AG04450 (cell line): Measurements from ENCODE around the gene DPPA3. TPM values are rescaled to one million over a fixed set of nuclear protein-coding genes. Genes with fewer than 3 reads are reported as not detected.

Experiments used
- CTCF ChIA-PET: fragments of 300-600, 350-600 bp; formaldehyde crosslinking; extraction: SDS; loops from one replicate; lab custom pipeline; 2022; ENCODE audit warnings: antibody characterized with exemption, inconsistent platforms; lab: Charles Lee
- POLR2A ChIA-PET: fragments of 350-600 bp; formaldehyde crosslinking; extraction: SDS; loops from one replicate; lab custom pipeline; 2021; ENCODE audit warnings: antibody characterized with exemption, inconsistent platforms; lab: Yijun Ruan, JAX
- DNase-seq: peaks from one replicate; pipeline ENCODE4 v3.0.0-alpha.2; 2011; ENCODE audit warnings: low read depth, low spot score
- H3K27ac ChIP-seq: one replicate; pipeline ENCODE4 v1.5.1; 2012; ENCODE audit warnings: low read depth, low read length, control low read depth
- H3K27me3 ChIP-seq: one replicate; pipeline ENCODE4 v1.6.0; 2012; ENCODE audit warnings: low read length; ENCODE audit not compliant: control insufficient read depth, insufficient read depth
- H3K4me3 ChIP-seq: 2 replicates; pipeline ENCODE4 v1.5.1; 2011; ENCODE audit warnings: mild to moderate bottlenecking, low read depth, low read length, control low read depth
- H3K9me3 ChIP-seq: 2 replicates; pipeline ENCODE4 v1.5.1; 2012; ENCODE audit warnings: low read length; ENCODE audit not compliant: control insufficient read depth, insufficient read depth
- polyA plus RNA-seq: library from polyadenylated mRNA; depleted of rRNA; stranded (reverse); fragments of >200 nt; gene quantifications from 2 replicates; pipeline ENCODE4 v1.2.3, GENCODE V29; 2011; rRNA removed
- TF ChIP-seq, protein P1 (sequence below): IDR thresholded peaks from 2 replicates; pipeline ENCODE4 v1.5.1; 2011; ENCODE audit warnings: low read depth, low read length, control low read depth, inconsistent platforms

Gene DPPA3
- polyA plus RNA-seq, 1 experiment = not detected

DNA sequence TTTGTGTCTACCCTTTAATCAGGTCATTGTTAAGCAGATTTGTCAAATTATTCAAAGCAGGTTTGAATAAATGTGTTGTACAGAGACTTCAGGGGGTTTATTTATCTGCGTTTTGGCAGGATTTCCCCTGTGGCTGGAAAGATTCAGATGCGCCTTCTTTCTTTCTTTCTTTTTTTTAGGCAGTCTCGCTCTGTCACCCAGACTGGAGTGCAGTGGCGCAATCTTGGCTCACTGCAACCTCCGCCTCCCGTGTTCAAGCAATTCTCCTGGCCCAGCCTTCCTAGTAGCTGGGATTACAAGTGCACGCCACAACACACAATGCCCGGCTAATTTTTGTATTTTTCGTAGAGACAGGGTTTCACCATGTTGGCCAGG is 47.5 kb downstream of the DPPA3 start:
- TF ChIP-seq, protein P1, sequence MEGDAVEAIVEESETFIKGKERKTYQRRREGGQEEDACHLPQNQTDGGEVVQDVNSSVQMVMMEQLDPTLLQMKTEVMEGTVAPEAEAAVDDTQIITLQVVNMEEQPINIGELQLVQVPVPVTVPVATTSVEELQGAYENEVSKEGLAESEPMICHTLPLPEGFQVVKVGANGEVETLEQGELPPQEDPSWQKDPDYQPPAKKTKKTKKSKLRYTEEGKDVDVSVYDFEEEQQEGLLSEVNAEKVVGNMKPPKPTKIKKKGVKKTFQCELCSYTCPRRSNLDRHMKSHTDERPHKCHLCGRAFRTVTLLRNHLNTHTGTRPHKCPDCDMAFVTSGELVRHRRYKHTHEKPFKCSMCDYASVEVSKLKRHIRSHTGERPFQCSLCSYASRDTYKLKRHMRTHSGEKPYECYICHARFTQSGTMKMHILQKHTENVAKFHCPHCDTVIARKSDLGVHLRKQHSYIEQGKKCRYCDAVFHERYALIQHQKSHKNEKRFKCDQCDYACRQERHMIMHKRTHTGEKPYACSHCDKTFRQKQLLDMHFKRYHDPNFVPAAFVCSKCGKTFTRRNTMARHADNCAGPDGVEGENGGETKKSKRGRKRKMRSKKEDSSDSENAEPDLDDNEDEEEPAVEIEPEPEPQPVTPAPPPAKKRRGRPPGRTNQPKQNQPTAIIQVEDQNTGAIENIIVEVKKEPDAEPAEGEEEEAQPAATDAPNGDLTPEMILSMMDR = no peak
- Histone ChIP-seq H3K27ac (no peak overlapping the region), H3K27me3 (no peaks in the 10 kb centered on the region), H3K4me3 (no peak overlapping the region), H3K9me3 (peaks cover 33% of the 10 kb centered on the region)
- CTCF ChIA-PET = no interaction called here
- DNase-seq = no peak
- POLR2A ChIA-PET = no interaction called here

Other genes with a start within 250 kb of the DPPA3 start
- gene CD163, start 207.7 kb upstream of the DPPA3 start, polyA plus RNA-seq = not detected in 2 replicates
- not detected in 2 replicates for gene APOBEC1, start 45.5 kb upstream of the DPPA3 start, polyA plus RNA-seq
- gene GDF3, start 15.7 kb upstream of the DPPA3 start, polyA plus RNA-seq = not detected in 2 replicates
- not detected in 2 replicates for gene CLEC4C, start 35.9 kb downstream of the DPPA3 start, polyA plus RNA-seq
- not detected in 2 replicates for gene NANOGNB, start 53.8 kb downstream of the DPPA3 start, polyA plus RNA-seq
- 0.01 TPM in 1 of 2 replicates, not detected in the other for gene NANOG, start 78.0 kb downstream of the DPPA3 start, polyA plus RNA-seq
- gene SLC2A14, start 161.5 kb downstream of the DPPA3 start, polyA plus RNA-seq = 0.12 and 0.17 TPM in 2 replicates
- 57.7 and 58.5 TPM in 2 replicates for gene SLC2A3, start 224.8 kb downstream of the DPPA3 start, polyA plus RNA-seq